CD8-positive, alpha-beta memory T cell (primary cell): ENCODE measurements around the gene LINGO1. TPM values are rescaled to one million over a fixed set of nuclear protein-coding genes. Genes with fewer than 3 reads are reported as not detected.

Experiments
- CTCF ChIA-PET: fragments of 350-600 bp; sonication (Branson Sonifier 250); formaldehyde crosslinking; loops from one replicate; lab custom pipeline; 2021; ENCODE audit warnings: antibody characterized with exemption; lab: Charles Lee
- POLR2A ChIA-PET: fragments of 350-600 bp; sonication (Branson Sonifier 250); formaldehyde crosslinking; loops from one replicate; lab custom pipeline; 2021; ENCODE audit warnings: antibody characterized with exemption; lab: Charles Lee
- DNase-seq, 5 donors: peaks; one replicate each; pipeline versions ENCODE4 v3.0.0 to v3.0.0-alpha.2; 2020 to 2022; ENCODE audit warnings: mixed read lengths in 1 of 5
- H3K27ac ChIP-seq: one replicate; pipeline ENCODE4 v1.7.0; 2013; ENCODE audit warnings: low read depth, mild to moderate bottlenecking, low read length, moderate library complexity
- H3K27me3 ChIP-seq: 2 replicates; pipeline ENCODE4 v1.7.0; 2013; ENCODE audit warnings: low read length, mild to moderate bottlenecking; ENCODE audit not compliant: insufficient read depth, poor library complexity, severe bottlenecking
- H3K36me3 ChIP-seq: 2 replicates; pipeline ENCODE4 v1.7.0; 2013; ENCODE audit warnings: mild to moderate bottlenecking, low read length, moderate library complexity; ENCODE audit not compliant: insufficient read depth
- H3K4me1 ChIP-seq: 2 replicates; pipeline ENCODE4 v1.7.0; 2013; ENCODE audit warnings: mild to moderate bottlenecking, low read length, moderate library complexity; ENCODE audit not compliant: insufficient read depth
- H3K4me3 ChIP-seq: 2 replicates; pipeline ENCODE4 v1.7.0; 2013; ENCODE audit warnings: mild to moderate bottlenecking, low read length
- H3K9me3 ChIP-seq: 2 replicates; pipeline ENCODE4 v1.7.0; 2013; ENCODE audit warnings: mild to moderate bottlenecking, low read length
- H3K27ac Mint-ChIP-seq, 8 donors: one replicate each; pipeline ENCODE4 v1.8.0; 2020 to 2021; ENCODE audit warnings: mixed read lengths in 8 of 8, mild to moderate bottlenecking in 6 of 8, inconsistent platforms in 3 of 8, moderate library complexity in 3 of 8
- H3K27me3 Mint-ChIP-seq, 2 donors: one replicate each; pipeline ENCODE4 v1.8.0; 2020 to 2021; ENCODE audit warnings: mixed read lengths in 2 of 2, mild to moderate bottlenecking in 1 of 2, moderate library complexity in 1 of 2
- H3K36me3 Mint-ChIP-seq, 3 donors: one replicate each; pipeline ENCODE4 v1.8.0; 2020 to 2021; ENCODE audit warnings: mixed read lengths in 3 of 3, inconsistent platforms in 1 of 3, mild to moderate bottlenecking in 1 of 3
- H3K4me1 Mint-ChIP-seq, 3 donors: one replicate each; pipeline ENCODE4 v1.8.0; 2020 to 2021; ENCODE audit warnings: mixed read lengths in 3 of 3, inconsistent platforms in 1 of 3, mild to moderate bottlenecking in 1 of 3
- H3K4me3 Mint-ChIP-seq, 7 donors: one replicate each; pipeline ENCODE4 v1.8.0; 2020 to 2021; ENCODE audit warnings: mixed read lengths in 7 of 7, mild to moderate bottlenecking in 6 of 7, moderate library complexity in 4 of 7, inconsistent platforms in 2 of 7
- H3K9me3 Mint-ChIP-seq, 5 donors: one replicate each; pipeline ENCODE4 v1.8.0; 2020 to 2022; ENCODE audit warnings: mixed read lengths in 5 of 5, mild to moderate bottlenecking in 3 of 5, moderate library complexity in 2 of 5, inconsistent platforms in 1 of 5
- polyA plus RNA-seq: library from polyadenylated mRNA; unstranded; fragments of 300-500 nt; fragmentation: Illumina TruSeq; gene quantifications from one replicate; pipeline ENCODE4 v1.2.3, GENCODE V29; 2021
- total RNA-seq, 2 experiments: library from RNA; stranded (reverse); gene quantifications; one replicate each; pipeline ENCODE4 v1.2.3, GENCODE V29; 2021

LINGO1 gene
- total and polyA plus RNA-seq, 3 experiments from 2014 or later = not detected

GRCh38 chr15:77598644-77599043, 34.1 kb downstream of the LINGO1 start:
- no peak overlapping the region for H3K4me3 Mint-ChIP-seq
- ChIA-PET CTCF (no interaction called here), POLR2A (no interaction called here)
- no peaks in the 10 kb centered on the region for H3K4me1 Mint-ChIP-seq
- no peaks in the 10 kb centered on the region for H3K27me3 Mint-ChIP-seq
- Histone ChIP-seq H3K9me3 (no peaks in the 10 kb centered on the region), H3K27ac (no peak overlapping the region), H3K36me3 (no peaks in the 10 kb centered on the region), H3K4me3 (no peak overlapping the region), H3K4me1 (no peaks in the 10 kb centered on the region), H3K27me3 (no peaks in the 10 kb centered on the region)
- no peaks in the 10 kb centered on the region for H3K9me3 Mint-ChIP-seq
- no peak for DNase-seq
- no peaks in the 10 kb centered on the region for H3K36me3 Mint-ChIP-seq
- H3K27ac Mint-ChIP-seq = no peak overlapping the region

- Mint-ChIP-seq H3K4me1 (no peaks in the 10 kb centered on the region), H3K27me3 (no peaks in the 10 kb centered on the region), H3K4me3 (no peak overlapping the region), H3K36me3 (no peaks in the 10 kb centered on the region), H3K27ac (no peak overlapping the region), H3K9me3 (no peaks in the 10 kb centered on the region)
- Histone ChIP-seq H3K27ac (no peak overlapping the region), H3K4me3 (no peak overlapping the region), H3K36me3 (no peaks in the 10 kb centered on the region), H3K27me3 (no peaks in the 10 kb centered on the region), H3K9me3 (no peaks in the 10 kb centered on the region), H3K4me1 (no peaks in the 10 kb centered on the region)
- no peak for DNase-seq
- CTCF ChIA-PET = no interaction called here
- POLR2A ChIA-PET = no interaction called here
Measured at GRCh38 chr15:77597804-77598453, 34.8 kb downstream of the LINGO1 start.

- Histone ChIP-seq H3K36me3 (no peaks in the 10 kb centered on the region), H3K4me1 (no peaks in the 10 kb centered on the region), H3K4me3 (no peak overlapping the region), H3K27ac (no peak overlapping the region), H3K27me3 (no peaks in the 10 kb centered on the region), H3K9me3 (no peaks in the 10 kb centered on the region)
- POLR2A ChIA-PET = no interaction called here
- no peak overlapping the region for H3K27ac Mint-ChIP-seq
- no peaks in the 10 kb centered on the region for H3K36me3 Mint-ChIP-seq
- H3K4me3 Mint-ChIP-seq = no peak overlapping the region
- peaks cover 0 to 5% of the 10 kb centered on the region in 2 donors for H3K27me3 Mint-ChIP-seq
- CTCF ChIA-PET = no interaction called here
- no peaks in the 10 kb centered on the region for H3K9me3 Mint-ChIP-seq
- DNase-seq = no peak
- H3K4me1 Mint-ChIP-seq = no peaks in the 10 kb centered on the region
Measured at GRCh38 chr15:77596821-77597803, 35.6 kb downstream of the LINGO1 start.

- Mint-ChIP-seq H3K4me1 (no peaks in the 10 kb centered on the region), H3K4me3 (no peak overlapping the region), H3K36me3 (no peaks in the 10 kb centered on the region), H3K27me3 (peaks cover 2 to 15% of the 10 kb centered on the region in 2 donors), H3K9me3 (no peaks in the 10 kb centered on the region), H3K27ac (no peak overlapping the region)
- Histone ChIP-seq H3K36me3 (no peaks in the 10 kb centered on the region), H3K27ac (no peak overlapping the region), H3K9me3 (no peaks in the 10 kb centered on the region), H3K27me3 (no peaks in the 10 kb centered on the region), H3K4me3 (no peak overlapping the region), H3K4me1 (no peaks in the 10 kb centered on the region)
- ChIA-PET POLR2A (no interaction called here), CTCF (no interaction called here)
- no peak for DNase-seq
Measured at GRCh38 chr15:77595231-77595630, 37.5 kb downstream of the LINGO1 start.

- H3K4me1 ChIP-seq = no peaks in the 10 kb centered on the region
- DNase-seq = no peak
- Mint-ChIP-seq H3K27me3 (peaks cover 2 to 28% of the 10 kb centered on the region in 2 donors), H3K4me1 (no peaks in the 10 kb centered on the region), H3K9me3 (no peaks in the 10 kb centered on the region), H3K27ac (no peak overlapping the region), H3K36me3 (no peaks in the 10 kb centered on the region), H3K4me3 (no peak overlapping the region)
- H3K4me3 ChIP-seq = no peak overlapping the region
- H3K27me3 ChIP-seq = no peaks in the 10 kb centered on the region
- H3K36me3 ChIP-seq = no peaks in the 10 kb centered on the region
- POLR2A ChIA-PET = no interaction called here
- CTCF ChIA-PET = no interaction called here
- H3K9me3 ChIP-seq = no peaks in the 10 kb centered on the region
- no peak overlapping the region for H3K27ac ChIP-seq
Measured at GRCh38 chr15:77592758-77593157, 40.0 kb downstream of the LINGO1 start.

GRCh38 chr15:77591968-77592613, 40.6 kb downstream of the LINGO1 start:
- Mint-ChIP-seq H3K36me3 (no peaks in the 10 kb centered on the region), H3K4me3 (no peak overlapping the region), H3K27me3 (peaks cover 2 to 28% of the 10 kb centered on the region in 2 donors), H3K9me3 (no peaks in the 10 kb centered on the region), H3K4me1 (no peaks in the 10 kb centered on the region), H3K27ac (no peak overlapping the region)
- Histone ChIP-seq H3K27ac (no peak overlapping the region), H3K4me1 (no peaks in the 10 kb centered on the region), H3K36me3 (no peaks in the 10 kb centered on the region), H3K4me3 (no peak overlapping the region), H3K9me3 (no peaks in the 10 kb centered on the region), H3K27me3 (no peaks in the 10 kb centered on the region)
- ChIA-PET POLR2A (no interaction called here), CTCF (no interaction called here)
- no peak for DNase-seq

- Histone ChIP-seq H3K9me3 (no peaks in the 10 kb centered on the region), H3K4me1 (no peaks in the 10 kb centered on the region), H3K27me3 (no peaks in the 10 kb centered on the region), H3K36me3 (no peaks in the 10 kb centered on the region), H3K4me3 (no peak overlapping the region), H3K27ac (no peak overlapping the region)
- POLR2A ChIA-PET = no interaction called here
- peaks cover 4 to 34% of the 10 kb centered on the region in 2 donors for H3K27me3 Mint-ChIP-seq
- no peak for DNase-seq
- CTCF ChIA-PET = no interaction called here
- H3K36me3 Mint-ChIP-seq = no peaks in the 10 kb centered on the region
- H3K27ac Mint-ChIP-seq = no peak overlapping the region
- no peaks in the 10 kb centered on the region for H3K9me3 Mint-ChIP-seq
- H3K4me3 Mint-ChIP-seq = no peak overlapping the region
- H3K4me1 Mint-ChIP-seq = no peaks in the 10 kb centered on the region
Measured at GRCh38 chr15:77589839-77590238, 42.9 kb downstream of the LINGO1 start.

GRCh38 chr15:77588126-77588525, 44.6 kb downstream of the LINGO1 start:
- no peak overlapping the region for H3K4me3 ChIP-seq
- H3K4me3 Mint-ChIP-seq = no peak overlapping the region
- no peak overlapping the region for H3K27ac Mint-ChIP-seq
- no peak for DNase-seq
- H3K27me3 Mint-ChIP-seq = peaks cover 4 to 38% of the 10 kb centered on the region in 2 donors
- no peak overlapping the region for H3K27ac ChIP-seq
- CTCF ChIA-PET = no interaction called here
- POLR2A ChIA-PET = no interaction called here
- H3K36me3 Mint-ChIP-seq = no peaks in the 10 kb centered on the region
- H3K27me3 ChIP-seq = no peaks in the 10 kb centered on the region
- no peaks in the 10 kb centered on the region for H3K36me3 ChIP-seq
- no peaks in the 10 kb centered on the region for H3K9me3 ChIP-seq
- H3K4me1 Mint-ChIP-seq = no peaks in the 10 kb centered on the region
- no peaks in the 10 kb centered on the region for H3K4me1 ChIP-seq
- no peaks in the 10 kb centered on the region for H3K9me3 Mint-ChIP-seq
